ENCODE measurements around the gene TRMT5.
A peak's percentile ranks its signal among the peaks of the same experiment; 100 is the strongest.

TRMT5 gene, protein sequence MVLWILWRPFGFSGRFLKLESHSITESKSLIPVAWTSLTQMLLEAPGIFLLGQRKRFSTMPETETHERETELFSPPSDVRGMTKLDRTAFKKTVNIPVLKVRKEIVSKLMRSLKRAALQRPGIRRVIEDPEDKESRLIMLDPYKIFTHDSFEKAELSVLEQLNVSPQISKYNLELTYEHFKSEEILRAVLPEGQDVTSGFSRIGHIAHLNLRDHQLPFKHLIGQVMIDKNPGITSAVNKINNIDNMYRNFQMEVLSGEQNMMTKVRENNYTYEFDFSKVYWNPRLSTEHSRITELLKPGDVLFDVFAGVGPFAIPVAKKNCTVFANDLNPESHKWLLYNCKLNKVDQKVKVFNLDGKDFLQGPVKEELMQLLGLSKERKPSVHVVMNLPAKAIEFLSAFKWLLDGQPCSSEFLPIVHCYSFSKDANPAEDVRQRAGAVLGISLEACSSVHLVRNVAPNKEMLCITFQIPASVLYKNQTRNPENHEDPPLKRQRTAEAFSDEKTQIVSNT

DNA sequence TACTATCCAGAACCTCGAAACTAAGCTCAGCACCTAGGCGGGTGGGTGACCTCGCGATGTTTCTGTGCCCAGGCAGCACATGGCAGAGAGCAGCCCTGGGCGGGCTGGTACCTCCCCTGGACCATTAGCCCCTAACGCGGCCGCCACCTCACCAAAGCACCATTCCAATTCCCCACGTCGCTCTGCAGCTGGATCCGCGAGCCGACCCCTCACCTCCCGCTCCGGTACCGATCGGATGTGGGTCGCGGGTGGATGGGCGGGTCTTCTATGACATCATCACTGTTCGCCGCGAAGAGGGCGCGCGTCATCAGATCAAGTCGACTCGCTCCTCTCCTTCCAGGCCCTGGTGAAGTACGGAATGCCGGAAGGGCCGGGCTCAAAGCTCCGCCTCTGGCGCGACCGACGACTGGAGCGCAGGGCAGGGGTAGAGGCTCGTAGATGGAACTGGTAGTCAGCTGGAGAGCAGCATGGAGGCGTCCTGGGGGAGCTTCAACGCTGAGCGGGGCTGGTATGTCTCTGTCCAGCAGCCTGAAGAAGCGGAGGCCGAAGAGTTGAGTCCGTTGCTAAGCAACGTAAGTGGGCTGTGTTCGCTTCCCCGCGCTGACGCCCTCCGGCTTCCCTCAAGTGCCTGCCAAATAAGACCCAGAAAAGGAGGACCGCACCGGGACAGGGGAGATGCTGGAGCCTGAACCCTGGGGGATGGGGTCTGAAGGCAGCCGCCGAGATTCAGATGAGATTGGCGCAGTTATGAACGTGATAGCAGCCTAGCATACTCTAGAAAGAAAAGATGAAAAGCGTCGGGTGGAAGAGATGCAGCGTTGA is at the start of gene TRMT5, which contains the start of gene SLC38A6:
TSS of gene TRMT5 (minus strand) at position 269 of the 822 bp plus-strand sequence. CDS start at position 163, 106 bp downstream.
TSS of gene SLC38A6 (plus strand) at position 435 of the 822 bp plus-strand sequence. CDS start at position 468, 33 bp downstream.
- Histone ChIP-seq H3K9me3 (ENCODE audit: low read length) (no peaks in the 10 kb centered on the region), H4K20me1 (ENCODE audit: insufficient read depth, low read length) (no peaks in the 10 kb centered on the region), H3K9ac (ENCODE audit: low read length) (peak within 1 kb of the TSS; percentile 81), H3K4me2 (ENCODE audit: low read length) (peak within 1 kb of the TSS; percentile 87), H3K4me1 (ENCODE audit: insufficient read depth, low read length, severe bottlenecking) (peaks cover 67% of the 10 kb centered on the region), H3K4me3 (ENCODE audit: low read depth, low read length, poor library complexity, severe bottlenecking) (peak within 1 kb of the TSS; percentile 86), H3K36me3 (ENCODE audit: insufficient read depth, low read length) (peaks cover 35% of the 10 kb centered on the region; the same call in 1 of the 2 replicates), H3F3A (ENCODE audit: insufficient read depth, low read length) (no peaks in the 10 kb centered on the region), H2AFZ (ENCODE audit: low read length) (peak within 1 kb of the TSS; percentile 60), H3K27me3 (ENCODE audit: insufficient read depth, low read length) (no peaks in the 10 kb centered on the region), H3K9me2 (ENCODE audit: low read depth, low read length) (no peaks in the 10 kb centered on the region), H3K79me2 (ENCODE audit: insufficient read depth, low read length) (0 out of 2 replicates have a peak, but pooled peaks cover 4% of the 10 kb centered on the region), H3K27ac (ENCODE audit: low read depth, low read length, poor library complexity, severe bottlenecking) (peak within 1 kb of the TSS; percentile 38)
- TF ChIP-seq, protein P1, sequence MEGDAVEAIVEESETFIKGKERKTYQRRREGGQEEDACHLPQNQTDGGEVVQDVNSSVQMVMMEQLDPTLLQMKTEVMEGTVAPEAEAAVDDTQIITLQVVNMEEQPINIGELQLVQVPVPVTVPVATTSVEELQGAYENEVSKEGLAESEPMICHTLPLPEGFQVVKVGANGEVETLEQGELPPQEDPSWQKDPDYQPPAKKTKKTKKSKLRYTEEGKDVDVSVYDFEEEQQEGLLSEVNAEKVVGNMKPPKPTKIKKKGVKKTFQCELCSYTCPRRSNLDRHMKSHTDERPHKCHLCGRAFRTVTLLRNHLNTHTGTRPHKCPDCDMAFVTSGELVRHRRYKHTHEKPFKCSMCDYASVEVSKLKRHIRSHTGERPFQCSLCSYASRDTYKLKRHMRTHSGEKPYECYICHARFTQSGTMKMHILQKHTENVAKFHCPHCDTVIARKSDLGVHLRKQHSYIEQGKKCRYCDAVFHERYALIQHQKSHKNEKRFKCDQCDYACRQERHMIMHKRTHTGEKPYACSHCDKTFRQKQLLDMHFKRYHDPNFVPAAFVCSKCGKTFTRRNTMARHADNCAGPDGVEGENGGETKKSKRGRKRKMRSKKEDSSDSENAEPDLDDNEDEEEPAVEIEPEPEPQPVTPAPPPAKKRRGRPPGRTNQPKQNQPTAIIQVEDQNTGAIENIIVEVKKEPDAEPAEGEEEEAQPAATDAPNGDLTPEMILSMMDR (IDR thresholded peaks at IDR 0.05; ENCODE audit: low read length): no peak
- no peak for TF ChIP-seq EZH2 (IDR thresholded peaks at IDR 0.05; ENCODE audit: borderline replicate concordance, low read length)

DNA sequence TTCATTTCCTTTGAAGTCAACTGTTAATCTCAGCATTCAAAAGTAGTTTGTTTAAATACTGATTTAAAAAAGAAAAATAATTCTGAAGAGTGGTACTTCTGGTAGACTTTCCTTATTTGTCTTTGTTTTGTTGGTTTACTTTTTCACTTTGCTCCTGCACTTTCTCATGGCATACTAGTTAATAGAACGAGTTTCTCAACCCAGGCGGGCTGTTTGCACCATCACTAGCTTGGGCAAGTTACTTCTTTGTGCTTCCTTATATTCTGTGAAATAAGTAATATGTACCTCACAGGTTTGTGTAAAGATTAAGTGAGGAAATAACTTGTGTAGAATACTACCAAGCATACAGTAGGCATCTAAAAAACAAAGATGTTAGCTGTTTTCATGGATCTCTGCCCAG is 45.6 kb upstream of the TRMT5 start:
- Histone ChIP-seq H3K27ac (ENCODE audit: low read depth, low read length, poor library complexity, severe bottlenecking) (peak overlapping the region; percentile 12), H3K79me2 (ENCODE audit: insufficient read depth, low read length) (no peaks in the 10 kb centered on the region), H3K9me3 (ENCODE audit: low read length) (no peaks in the 10 kb centered on the region), H3K4me1 (ENCODE audit: insufficient read depth, low read length, severe bottlenecking) (peaks cover 62% of the 10 kb centered on the region), H3K4me3 (ENCODE audit: low read depth, low read length, poor library complexity, severe bottlenecking) (no peak overlapping the region), H3K27me3 (ENCODE audit: insufficient read depth, low read length) (no peaks in the 10 kb centered on the region), H3K4me2 (ENCODE audit: low read length) (no peak overlapping the region; the same call in 1 of the 2 replicates), H3F3A (ENCODE audit: insufficient read depth, low read length) (no peaks in the 10 kb centered on the region), H2AFZ (ENCODE audit: low read length) (no peak overlapping the region), H3K9ac (ENCODE audit: low read length) (no peak overlapping the region), H3K36me3 (ENCODE audit: insufficient read depth, low read length) (no peaks in the 10 kb centered on the region), H3K9me2 (ENCODE audit: low read depth, low read length) (no peaks in the 10 kb centered on the region), H4K20me1 (ENCODE audit: insufficient read depth, low read length) (no peaks in the 10 kb centered on the region)
- TF ChIP-seq EZH2 (IDR thresholded peaks at IDR 0.05; ENCODE audit: borderline replicate concordance, low read length): no peak
- TF ChIP-seq, protein P1 (IDR thresholded peaks at IDR 0.05; ENCODE audit: low read length): no peak

Data from OCI-LY1 (cell line).